ENCODE measurements around the gene CYP46A1.
"Not testable (repeated sequence)": the region's sequence is repeated elsewhere in the genome, so short reads cannot be mapped to it uniquely, and the experiment has no call there.

Gene CYP46A1

GRCh38 chr14:99657645-99658155, 26.4 kb upstream of the CYP46A1 start:
- FAIRE-seq (no peak), DNase-seq (ENCODE audit: insufficient read length, low spot score) (no peak)
- TF ChIP-seq, protein P1, sequence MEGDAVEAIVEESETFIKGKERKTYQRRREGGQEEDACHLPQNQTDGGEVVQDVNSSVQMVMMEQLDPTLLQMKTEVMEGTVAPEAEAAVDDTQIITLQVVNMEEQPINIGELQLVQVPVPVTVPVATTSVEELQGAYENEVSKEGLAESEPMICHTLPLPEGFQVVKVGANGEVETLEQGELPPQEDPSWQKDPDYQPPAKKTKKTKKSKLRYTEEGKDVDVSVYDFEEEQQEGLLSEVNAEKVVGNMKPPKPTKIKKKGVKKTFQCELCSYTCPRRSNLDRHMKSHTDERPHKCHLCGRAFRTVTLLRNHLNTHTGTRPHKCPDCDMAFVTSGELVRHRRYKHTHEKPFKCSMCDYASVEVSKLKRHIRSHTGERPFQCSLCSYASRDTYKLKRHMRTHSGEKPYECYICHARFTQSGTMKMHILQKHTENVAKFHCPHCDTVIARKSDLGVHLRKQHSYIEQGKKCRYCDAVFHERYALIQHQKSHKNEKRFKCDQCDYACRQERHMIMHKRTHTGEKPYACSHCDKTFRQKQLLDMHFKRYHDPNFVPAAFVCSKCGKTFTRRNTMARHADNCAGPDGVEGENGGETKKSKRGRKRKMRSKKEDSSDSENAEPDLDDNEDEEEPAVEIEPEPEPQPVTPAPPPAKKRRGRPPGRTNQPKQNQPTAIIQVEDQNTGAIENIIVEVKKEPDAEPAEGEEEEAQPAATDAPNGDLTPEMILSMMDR (IDR thresholded peaks at IDR 0.05; ENCODE audit: insufficient read depth, missing control alignments): no peak

- TF ChIP-seq, protein P1 (IDR thresholded peaks at IDR 0.05; ENCODE audit: insufficient read depth, missing control alignments): no peak
- DNase-seq (ENCODE audit: insufficient read length, low spot score) (no peak), FAIRE-seq (no peak)
Observed at GRCh38 chr14:99658218-99658845, 25.8 kb upstream of the CYP46A1 start.

- DNase-seq (ENCODE audit: insufficient read length, low spot score) (no peak), FAIRE-seq (no peak)
- TF ChIP-seq, protein P1 (IDR thresholded peaks at IDR 0.05; ENCODE audit: insufficient read depth, missing control alignments): no peak
Observed at GRCh38 chr14:99659333-99659741, 24.8 kb upstream of the CYP46A1 start.

DNA sequence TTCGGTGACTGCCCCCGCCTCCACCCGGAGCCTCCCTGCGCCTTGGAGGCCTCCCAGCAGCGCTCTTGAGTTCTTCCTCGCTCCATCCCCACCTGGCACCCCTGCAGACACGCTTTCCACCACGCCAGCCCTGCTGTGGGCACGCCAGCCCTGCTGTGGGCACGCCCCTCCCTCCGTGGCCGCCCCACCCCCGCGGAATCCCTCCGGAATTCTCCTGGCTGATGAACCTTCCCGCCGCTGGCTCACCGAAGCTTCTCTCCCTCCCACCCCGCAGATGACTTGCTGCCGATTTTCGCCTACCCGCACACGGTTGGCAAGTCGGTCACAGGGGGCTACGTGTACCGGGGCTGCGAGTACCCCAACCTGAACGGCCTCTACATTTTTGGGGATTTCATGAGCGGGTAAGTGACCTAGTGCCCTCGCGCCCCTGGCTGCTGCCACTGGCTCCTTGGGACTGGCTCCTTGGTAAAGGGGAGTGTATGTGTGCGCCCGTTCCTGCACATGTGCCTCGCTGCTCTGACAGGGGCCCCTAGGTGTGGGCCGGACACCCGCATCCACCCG, 24.0 kb upstream of the CYP46A1 start:
- TF ChIP-seq, protein P1 (IDR thresholded peaks at IDR 0.05; ENCODE audit: insufficient read depth, missing control alignments): no peak
- FAIRE-seq (no peak), DNase-seq (ENCODE audit: insufficient read length, low spot score) (no peak)

DNA sequence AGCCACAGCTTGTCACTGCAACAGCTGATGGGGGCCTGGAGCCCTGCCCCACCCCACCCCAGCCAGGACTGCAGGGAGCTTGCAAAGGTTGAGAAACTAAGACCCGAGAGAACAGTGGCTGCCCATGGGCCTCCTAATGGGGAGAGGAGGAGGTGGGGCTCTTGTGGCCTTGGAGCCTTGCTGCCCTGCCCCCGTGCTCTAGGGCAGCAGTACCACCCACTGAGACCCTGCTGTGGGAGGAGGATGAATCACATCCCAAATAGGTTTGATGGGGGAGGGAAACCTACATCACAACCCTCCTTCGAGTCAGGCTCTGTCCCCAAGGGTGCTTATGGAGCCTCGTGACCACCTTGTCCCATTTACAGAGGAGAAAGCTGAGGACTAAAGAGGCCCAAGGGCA, 23.3 kb upstream of the CYP46A1 start:
- FAIRE-seq (no peak), DNase-seq (ENCODE audit: insufficient read length, low spot score) (no peak)
- TF ChIP-seq, protein P1 (IDR thresholded peaks at IDR 0.05; ENCODE audit: insufficient read depth, missing control alignments): no peak

GRCh38 chr14:99661206-99661605, 22.9 kb upstream of the CYP46A1 start:
- FAIRE-seq; DNase-seq (ENCODE audit: insufficient read length, low spot score): not testable (repeated sequence)

GRCh38 chr14:99662846-99663245, 21.3 kb upstream of the CYP46A1 start:
- no peak for FAIRE-seq
- DNase-seq (ENCODE audit: insufficient read length, low spot score): no peak
- TF ChIP-seq, protein P1 (IDR thresholded peaks at IDR 0.05; ENCODE audit: insufficient read depth, missing control alignments): no peak

Data from D721Med (cell line).